ENCODE data around the gene HOXC12.

The HOXC12 gene

DNA sequence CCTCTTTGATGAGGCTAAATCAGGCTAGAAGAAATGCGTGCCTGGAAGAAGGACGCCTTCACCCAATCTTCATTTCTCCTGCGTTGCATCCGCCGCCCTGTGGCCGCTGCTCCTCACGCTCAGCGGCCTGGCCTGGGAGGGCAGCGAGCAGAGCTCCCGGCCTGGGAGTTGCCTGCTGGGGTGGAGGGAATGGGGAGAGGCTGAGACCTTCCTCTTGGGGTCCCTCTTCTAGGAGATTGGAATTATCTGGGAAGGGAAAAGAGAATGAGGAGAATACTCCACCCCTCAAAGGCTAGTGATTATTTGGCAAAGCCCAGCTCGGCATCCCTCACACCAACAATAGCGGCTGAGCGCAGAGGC is 2.4 kb upstream of the HOXC12 start:
- Histone ChIP-seq H2BK5ac (ENCODE audit: low read depth, low read length, poor library complexity) (no peak overlapping the region), H3K79me1 (ENCODE audit: low read length) (no peaks in the 10 kb centered on the region), H3K9ac (ENCODE audit: low read length) (no peak overlapping the region), H3K79me2 (ENCODE audit: control insufficient read depth, insufficient read depth, low read length, poor library complexity) (no peaks in the 10 kb centered on the region), H3K4ac (ENCODE audit: low read depth, low read length) (no peak overlapping the region), H3K4me2 (ENCODE audit: low read length) (peak overlapping the region; percentile 7), H3K27me3 (ENCODE audit: insufficient read depth, low read length) (peaks cover 79% of the 10 kb centered on the region), H4K12ac (ENCODE audit: low read depth, low read length) (no peak overlapping the region), H4K8ac (ENCODE audit: low read depth, low read length) (no peak overlapping the region), H2AK5ac (ENCODE audit: low read length) (no peak overlapping the region), H3K23ac (ENCODE audit: low read length) (no peak overlapping the region), H3K9me3 (ENCODE audit: insufficient read depth, low read depth, low read length) (peaks cover 21% of the 10 kb centered on the region), H3K18ac (ENCODE audit: low read length) (no peak overlapping the region), H3K36me3 (ENCODE audit: control insufficient read depth in 1 of 2, insufficient read depth in 2 of 2, low read length in 2 of 2) (no peaks in the 10 kb centered on the region), H3K27ac (ENCODE audit: low read depth, low read length) (no peak overlapping the region), H2AFZ (ENCODE audit: insufficient read depth, low read length, poor library complexity) (no peak overlapping the region), H3K4me1 (ENCODE audit: control insufficient read depth in 1 of 2, insufficient read depth in 2 of 2, low read length in 2 of 2) (peaks cover 19 to 24% of the 10 kb centered on the region in 2 experiments), H4K91ac (ENCODE audit: low read depth, low read length) (no peak overlapping the region), H2BK12ac (ENCODE audit: low read length) (no peak overlapping the region), H3K14ac (ENCODE audit: low read length) (no peak overlapping the region), H3K4me3 (ENCODE audit: low read depth, low read length) (no peak overlapping the region), H2BK120ac (ENCODE audit: insufficient read depth, low read length, poor library complexity) (no peak overlapping the region)
- no peak for DNase-seq
- no CpG with 5 or more reads among the region's 13 CpGs for WGBS (ENCODE audit: extremely low coverage, insufficient coverage, insufficient read length)

DNA sequence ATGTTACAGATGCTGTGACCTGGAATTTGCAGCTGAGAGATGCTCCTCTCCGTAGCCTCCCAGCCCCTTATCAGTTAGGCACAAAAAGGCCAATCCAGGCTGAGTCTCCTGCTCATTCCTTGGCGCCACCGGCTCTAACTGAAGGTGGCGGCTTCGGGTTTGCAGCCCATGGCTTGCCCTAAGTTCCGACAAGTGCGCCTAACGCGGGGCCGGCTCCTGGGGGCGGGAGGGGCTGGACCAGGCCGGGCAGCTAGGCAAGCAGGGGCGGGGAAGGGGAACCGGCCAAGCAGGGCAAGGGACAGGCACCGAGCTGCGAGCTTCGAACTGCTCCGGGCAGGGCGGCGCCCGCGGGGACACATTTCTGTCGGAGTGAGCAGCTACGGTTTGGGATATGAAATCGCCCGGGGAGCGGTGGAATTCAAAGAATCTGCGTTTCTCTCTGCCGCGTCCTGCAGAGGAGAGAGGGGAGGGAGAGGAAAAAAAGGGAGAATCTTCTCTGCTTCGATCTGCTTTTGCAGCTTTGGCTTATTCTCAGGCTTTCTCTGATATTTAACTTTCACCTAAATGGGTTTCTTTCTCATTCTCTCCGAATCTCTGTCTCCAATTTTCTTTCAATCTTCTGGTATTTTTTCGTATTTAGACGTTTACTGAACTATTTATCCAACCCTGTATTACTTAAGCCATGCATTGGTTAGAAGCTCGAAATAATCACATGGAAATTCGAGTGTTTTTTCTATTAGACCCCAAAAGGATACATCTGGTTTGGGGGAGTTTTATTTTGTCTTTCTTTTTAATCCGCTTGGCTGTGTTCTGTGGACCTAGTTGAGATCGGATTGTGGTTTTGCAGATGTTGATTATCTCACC is 1.6 kb upstream of the HOXC12 start:
- Histone ChIP-seq H3K79me1 (ENCODE audit: low read length) (no peaks in the 10 kb centered on the region), H3K27ac (ENCODE audit: low read depth, low read length) (no peak overlapping the region), H2BK5ac (ENCODE audit: low read depth, low read length, poor library complexity) (no peak overlapping the region), H4K91ac (ENCODE audit: low read depth, low read length) (no peak overlapping the region), H2AFZ (ENCODE audit: insufficient read depth, low read length, poor library complexity) (no peak overlapping the region), H3K18ac (ENCODE audit: low read length) (no peak overlapping the region), H3K9me3 (ENCODE audit: insufficient read depth, low read depth, low read length) (peaks cover 21% of the 10 kb centered on the region), H3K36me3 (ENCODE audit: control insufficient read depth in 1 of 2, insufficient read depth in 2 of 2, low read length in 2 of 2) (no peaks in the 10 kb centered on the region), H2BK12ac (ENCODE audit: low read length) (no peak overlapping the region), H3K4me1 (ENCODE audit: control insufficient read depth in 1 of 2, insufficient read depth in 2 of 2, low read length in 2 of 2) (peaks cover 19 to 24% of the 10 kb centered on the region in 2 experiments), H3K4me2 (ENCODE audit: low read length) (no peak overlapping the region), H3K27me3 (ENCODE audit: insufficient read depth, low read length) (peaks cover 84% of the 10 kb centered on the region), H3K9ac (ENCODE audit: low read length) (no peak overlapping the region), H4K12ac (ENCODE audit: low read depth, low read length) (no peak overlapping the region), H3K23ac (ENCODE audit: low read length) (no peak overlapping the region), H3K14ac (ENCODE audit: low read length) (no peak overlapping the region), H2AK5ac (ENCODE audit: low read length) (no peak overlapping the region), H2BK120ac (ENCODE audit: insufficient read depth, low read length, poor library complexity) (no peak overlapping the region), H3K79me2 (ENCODE audit: control insufficient read depth, insufficient read depth, low read length, poor library complexity) (no peaks in the 10 kb centered on the region), H3K4ac (ENCODE audit: low read depth, low read length) (no peak overlapping the region), H4K8ac (ENCODE audit: low read depth, low read length) (no peak overlapping the region), H3K4me3 (ENCODE audit: low read depth, low read length) (no peak overlapping the region)
- no CpG with 5 or more reads among the region's 38 CpGs for WGBS (ENCODE audit: extremely low coverage, insufficient coverage, insufficient read length)
- DNase-seq: peak; percentile 93 to 96

DNA sequence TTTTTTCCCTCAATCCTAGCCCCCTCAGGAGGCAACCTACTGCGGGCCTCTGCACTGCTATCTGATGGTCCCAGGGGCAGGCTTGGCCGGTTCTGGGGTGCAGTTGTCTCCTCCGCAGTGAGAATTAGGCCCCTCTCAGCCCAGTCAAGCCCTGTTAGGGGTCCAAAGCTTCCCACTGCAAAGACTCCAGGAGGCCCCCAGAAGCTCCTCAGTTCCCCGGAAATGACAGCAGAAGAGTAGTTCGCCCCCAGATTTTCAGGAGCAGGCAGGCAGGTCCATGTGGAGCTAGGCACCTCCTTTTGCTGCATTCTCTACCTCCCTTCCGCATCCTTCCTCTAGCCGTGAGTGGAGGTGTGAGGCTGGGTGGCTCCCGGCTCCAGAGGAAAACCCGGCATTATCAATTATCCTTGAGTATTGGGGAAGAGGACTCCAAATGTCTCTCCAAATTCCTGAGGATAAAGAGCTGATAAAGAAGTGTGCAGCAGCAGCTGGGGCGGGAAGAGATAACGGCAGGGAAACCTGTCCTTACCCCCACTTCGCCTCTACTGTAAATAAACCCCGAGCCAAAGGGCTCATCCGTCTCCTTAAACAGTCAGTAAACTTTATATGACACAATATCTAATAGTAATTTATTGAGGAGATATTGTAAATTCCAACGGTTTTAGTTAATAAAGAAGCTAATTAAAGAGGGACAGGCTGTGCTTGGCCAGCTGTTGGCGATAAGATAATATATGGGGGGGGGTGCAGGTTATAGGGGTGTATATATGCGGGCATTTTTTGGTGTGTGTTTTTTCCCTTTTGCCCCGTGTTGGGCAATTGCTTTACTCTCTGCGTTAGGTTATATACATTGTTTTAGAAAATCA is 641 bp upstream of the HOXC12 start:
- DNase-seq: no peak
- Histone ChIP-seq H3K23ac (ENCODE audit: low read length) (no peak overlapping the region), H4K12ac (ENCODE audit: low read depth, low read length) (no peak overlapping the region), H3K4ac (ENCODE audit: low read depth, low read length) (no peak overlapping the region), H3K4me1 (ENCODE audit: control insufficient read depth in 1 of 2, insufficient read depth in 2 of 2, low read length in 2 of 2) (peaks cover 19 to 24% of the 10 kb centered on the region in 2 experiments), H3K27ac (ENCODE audit: low read depth, low read length) (no peak overlapping the region), H2BK5ac (ENCODE audit: low read depth, low read length, poor library complexity) (no peak overlapping the region), H4K91ac (ENCODE audit: low read depth, low read length) (no peak overlapping the region), H3K27me3 (ENCODE audit: insufficient read depth, low read length) (peaks cover 89% of the 10 kb centered on the region), H3K18ac (ENCODE audit: low read length) (no peak overlapping the region), H3K9ac (ENCODE audit: low read length) (no peak overlapping the region), H2AFZ (ENCODE audit: insufficient read depth, low read length, poor library complexity) (no peak overlapping the region), H3K79me2 (ENCODE audit: control insufficient read depth, insufficient read depth, low read length, poor library complexity) (no peaks in the 10 kb centered on the region), H3K14ac (ENCODE audit: low read length) (no peak overlapping the region), H4K8ac (ENCODE audit: low read depth, low read length) (no peak overlapping the region), H2AK5ac (ENCODE audit: low read length) (no peak overlapping the region), H3K79me1 (ENCODE audit: low read length) (no peaks in the 10 kb centered on the region), H3K4me2 (ENCODE audit: low read length) (no peak overlapping the region), H2BK12ac (ENCODE audit: low read length) (no peak overlapping the region), H2BK120ac (ENCODE audit: insufficient read depth, low read length, poor library complexity) (no peak overlapping the region), H3K9me3 (ENCODE audit: insufficient read depth, low read depth, low read length) (peaks cover 21% of the 10 kb centered on the region), H3K4me3 (ENCODE audit: low read depth, low read length) (no peak overlapping the region), H3K36me3 (ENCODE audit: control insufficient read depth in 1 of 2, insufficient read depth in 2 of 2, low read length in 2 of 2) (no peaks in the 10 kb centered on the region)
- WGBS (ENCODE audit: extremely low coverage, insufficient coverage, insufficient read length): no CpG with 5 or more reads among the region's 19 CpGs

DNA sequence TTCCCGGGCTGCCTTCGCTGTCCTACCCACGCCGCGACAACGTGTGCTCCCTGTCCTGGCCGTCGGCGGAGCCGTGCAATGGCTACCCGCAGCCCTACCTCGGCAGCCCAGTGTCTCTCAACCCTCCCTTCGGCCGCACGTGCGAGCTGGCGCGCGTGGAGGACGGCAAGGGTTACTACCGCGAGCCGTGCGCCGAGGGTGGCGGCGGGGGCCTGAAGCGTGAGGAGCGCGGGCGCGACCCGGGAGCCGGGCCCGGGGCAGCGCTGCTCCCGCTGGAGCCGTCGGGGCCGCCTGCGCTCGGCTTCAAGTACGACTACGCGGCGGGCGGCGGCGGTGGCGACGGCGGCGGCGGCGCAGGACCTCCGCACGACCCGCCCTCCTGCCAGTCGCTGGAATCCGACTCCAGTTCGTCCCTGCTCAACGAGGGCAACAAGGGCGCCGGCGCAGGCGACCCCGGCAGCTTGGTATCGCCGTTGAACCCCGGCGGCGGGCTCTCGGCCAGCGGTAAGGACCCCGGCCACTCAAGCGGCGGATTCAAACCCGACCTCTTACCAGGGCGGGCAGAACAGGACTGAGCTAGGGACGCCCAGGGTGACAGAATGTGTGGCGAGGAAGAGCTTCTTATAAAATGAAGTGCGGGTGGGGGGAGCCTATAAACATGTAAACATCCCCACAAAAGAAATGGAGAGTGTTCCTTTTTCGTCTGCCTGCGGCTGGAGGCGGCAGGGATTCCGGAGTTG is 503 bp downstream of the HOXC12 start:
- Histone ChIP-seq H4K8ac (ENCODE audit: low read depth, low read length) (no peak overlapping the region), H4K12ac (ENCODE audit: low read depth, low read length) (no peak overlapping the region), H3K36me3 (ENCODE audit: control insufficient read depth in 1 of 2, insufficient read depth in 2 of 2, low read length in 2 of 2) (no peaks in the 10 kb centered on the region), H2BK12ac (ENCODE audit: low read length) (no peak overlapping the region), H3K4me2 (ENCODE audit: low read length) (peak overlapping the region; percentile 1), H3K79me1 (ENCODE audit: low read length) (no peaks in the 10 kb centered on the region), H3K79me2 (ENCODE audit: control insufficient read depth, insufficient read depth, low read length, poor library complexity) (no peaks in the 10 kb centered on the region), H3K4me1 (ENCODE audit: control insufficient read depth in 1 of 2, insufficient read depth in 2 of 2, low read length in 2 of 2) (peaks cover 13 to 16% of the 10 kb centered on the region in 2 experiments), H3K9me3 (ENCODE audit: insufficient read depth, low read depth, low read length) (peaks cover 16% of the 10 kb centered on the region), H3K4me3 (ENCODE audit: low read depth, low read length) (no peak overlapping the region), H3K23ac (ENCODE audit: low read length) (no peak overlapping the region), H3K4ac (ENCODE audit: low read depth, low read length) (no peak overlapping the region), H4K91ac (ENCODE audit: low read depth, low read length) (no peak overlapping the region), H2AK5ac (ENCODE audit: low read length) (no peak overlapping the region), H3K27me3 (ENCODE audit: insufficient read depth, low read length) (peaks cover 92% of the 10 kb centered on the region), H3K14ac (ENCODE audit: low read length) (no peak overlapping the region), H2AFZ (ENCODE audit: insufficient read depth, low read length, poor library complexity) (no peak overlapping the region), H3K18ac (ENCODE audit: low read length) (peak overlapping the region; percentile 49), H2BK5ac (ENCODE audit: low read depth, low read length, poor library complexity) (no peak overlapping the region), H3K27ac (ENCODE audit: low read depth, low read length) (no peak overlapping the region), H3K9ac (ENCODE audit: low read length) (no peak overlapping the region), H2BK120ac (ENCODE audit: insufficient read depth, low read length, poor library complexity) (no peak overlapping the region)
- DNase-seq: no peak
- no CpG with 5 or more reads among the region's 86 CpGs for WGBS (ENCODE audit: extremely low coverage, insufficient coverage, insufficient read length)
